GM21528 (cell line): Measurements from ENCODE around the gene ERC2.

Experiments used
- ATAC-seq: cut with Tn5 transposase; IDR thresholded peaks from one replicate; pipeline ENCODE4 v1.9.1; 2021; ENCODE audit warnings: mild to moderate bottlenecking, moderate library complexity; ENCODE audit not compliant: unreplicated experiment, low FRiP score

ERC2 gene

GRCh38 chr3:55682461-55682860 is 785.8 kb downstream of the ERC2 start:
- ATAC-seq = no peak

- ATAC-seq = no peak
Measured at GRCh38 chr3:55678546-55679216, 789.6 kb downstream of the ERC2 start.

- ATAC-seq = no peak
Measured at GRCh38 chr3:55676643-55677042, 791.6 kb downstream of the ERC2 start.

- peak; percentile 100 for ATAC-seq
Measured at GRCh38 chr3:55675478-55675877, 792.8 kb downstream of the ERC2 start.

GRCh38 chr3:55673764-55674163 is 794.5 kb downstream of the ERC2 start:
- no peak for ATAC-seq

- ATAC-seq = no peak
Measured at GRCh38 chr3:55669133-55669532, 799.1 kb downstream of the ERC2 start.

GRCh38 chr3:55668359-55668758 is 799.9 kb downstream of the ERC2 start:
- no peak for ATAC-seq

- no peak for ATAC-seq
Measured at GRCh38 chr3:55664387-55664786, 803.9 kb downstream of the ERC2 start.

- no peak for ATAC-seq
Measured at GRCh38 chr3:55662683-55663082, 805.6 kb downstream of the ERC2 start.

- no peak for ATAC-seq
Measured at GRCh38 chr3:55661571-55661970, 806.7 kb downstream of the ERC2 start.

GRCh38 chr3:55661141-55661540 is 807.1 kb downstream of the ERC2 start:
- ATAC-seq = no peak

- ATAC-seq = no peak
Measured at GRCh38 chr3:55660642-55661041, 807.6 kb downstream of the ERC2 start.

GRCh38 chr3:55659701-55660100 is 808.6 kb downstream of the ERC2 start:
- ATAC-seq = no peak

- ATAC-seq = no peak
Measured at GRCh38 chr3:55658690-55659562, 809.3 kb downstream of the ERC2 start.

GRCh38 chr3:55658270-55658669 is 810.0 kb downstream of the ERC2 start:
- no peak for ATAC-seq

- ATAC-seq = no peak
Measured at GRCh38 chr3:55655544-55655943, 812.7 kb downstream of the ERC2 start.

GRCh38 chr3:55654123-55654760 is 814.0 kb downstream of the ERC2 start:
- ATAC-seq = peak; percentile 85

- no peak for ATAC-seq
Measured at GRCh38 chr3:55651011-55651410, 817.3 kb downstream of the ERC2 start.

- no peak for ATAC-seq
Measured at GRCh38 chr3:55650011-55650410, 818.3 kb downstream of the ERC2 start.

- ATAC-seq = no peak
Measured at GRCh38 chr3:55649554-55649953, 818.7 kb downstream of the ERC2 start.

- no peak for ATAC-seq
Measured at GRCh38 chr3:55648591-55649318, 819.5 kb downstream of the ERC2 start.
